ENCODE data around the gene MAGEA10.

GRCh38 chrX:152154050-152154449 lies 15.7 kb upstream of the MAGEA10 start:
- TF ChIP-seq CTCF (IDR thresholded peaks at IDR 0.05) (no peak), POLR2A (IDR thresholded peaks at IDR 0.05) (no peak)

Data from adrenal gland (tissue), 5 donors.